ENCODE measurements around the gene PCSK2.
"Not testable (repeated sequence)": the region's sequence is repeated elsewhere in the genome, so short reads cannot be mapped to it uniquely, and the experiment has no call there.

The PCSK2 gene, protein sequence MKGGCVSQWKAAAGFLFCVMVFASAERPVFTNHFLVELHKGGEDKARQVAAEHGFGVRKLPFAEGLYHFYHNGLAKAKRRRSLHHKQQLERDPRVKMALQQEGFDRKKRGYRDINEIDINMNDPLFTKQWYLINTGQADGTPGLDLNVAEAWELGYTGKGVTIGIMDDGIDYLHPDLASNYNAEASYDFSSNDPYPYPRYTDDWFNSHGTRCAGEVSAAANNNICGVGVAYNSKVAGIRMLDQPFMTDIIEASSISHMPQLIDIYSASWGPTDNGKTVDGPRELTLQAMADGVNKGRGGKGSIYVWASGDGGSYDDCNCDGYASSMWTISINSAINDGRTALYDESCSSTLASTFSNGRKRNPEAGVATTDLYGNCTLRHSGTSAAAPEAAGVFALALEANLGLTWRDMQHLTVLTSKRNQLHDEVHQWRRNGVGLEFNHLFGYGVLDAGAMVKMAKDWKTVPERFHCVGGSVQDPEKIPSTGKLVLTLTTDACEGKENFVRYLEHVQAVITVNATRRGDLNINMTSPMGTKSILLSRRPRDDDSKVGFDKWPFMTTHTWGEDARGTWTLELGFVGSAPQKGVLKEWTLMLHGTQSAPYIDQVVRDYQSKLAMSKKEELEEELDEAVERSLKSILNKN

DNA sequence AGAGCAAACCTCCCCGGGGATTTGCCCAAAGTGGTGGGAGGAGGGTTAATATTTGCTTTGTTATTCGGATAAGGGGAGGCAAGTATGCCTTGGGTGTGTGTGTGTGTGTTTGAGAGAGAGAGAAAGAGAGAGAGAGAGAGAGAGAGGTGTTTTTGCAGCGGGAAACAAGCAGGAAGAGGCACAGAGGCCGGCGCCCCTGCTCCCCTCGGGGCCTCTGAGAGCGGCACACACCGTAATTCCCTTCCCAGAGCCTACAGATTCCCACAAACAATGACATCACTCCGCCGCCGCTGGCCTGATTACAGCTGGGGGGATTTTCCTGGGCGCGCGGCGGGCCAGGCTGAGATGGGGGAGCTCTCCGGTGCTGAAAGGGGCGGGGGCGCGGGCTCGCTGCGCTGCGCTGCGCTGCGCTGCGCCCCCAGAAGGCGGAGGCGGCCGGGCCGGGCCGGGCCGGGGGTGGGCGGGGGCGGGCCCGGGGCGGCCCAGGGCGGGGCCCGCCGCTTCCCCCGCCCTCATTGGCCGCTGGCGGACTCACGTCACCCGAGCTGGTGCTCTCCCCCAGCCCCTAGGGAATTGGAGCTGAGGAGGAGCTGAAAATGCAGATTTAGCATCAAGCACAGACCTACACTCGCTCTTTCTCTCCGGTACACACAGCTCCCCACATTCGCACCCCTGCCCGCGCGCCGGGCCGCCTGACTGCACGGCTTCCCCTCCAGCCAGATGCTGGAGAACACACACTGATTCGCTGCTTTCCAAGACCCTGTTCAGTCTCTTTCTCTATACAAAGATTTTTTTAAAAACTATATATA lies at the start of gene PCSK2:
Gene PCSK2, plus strand, starts transcription at position 631 of the 809 bp plus-strand sequence. CDS start 266 bp downstream, outside the sequence.
- DNase-seq = peak; percentile 98

DNA sequence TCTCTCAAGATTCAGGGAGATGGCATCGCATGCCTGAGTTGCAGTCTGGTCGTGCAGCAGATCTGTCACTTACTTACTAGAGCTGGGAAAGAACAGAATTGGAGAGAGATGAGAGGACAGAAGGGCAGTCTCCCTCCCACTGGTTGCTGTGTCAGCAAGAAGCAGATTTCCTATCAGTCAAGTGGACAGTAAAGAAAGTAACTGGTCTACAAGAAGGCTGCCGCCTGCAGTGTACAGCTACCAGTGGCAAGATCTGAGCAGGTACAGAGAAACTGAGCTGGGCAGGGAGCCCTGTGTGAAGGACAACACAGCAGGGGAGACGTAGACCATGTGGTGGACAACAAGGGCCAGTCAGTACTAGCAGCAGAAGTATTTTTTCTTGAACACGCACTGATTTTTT lies 49.5 kb upstream of the PCSK2 start:
- DNase-seq = no peak

DNA sequence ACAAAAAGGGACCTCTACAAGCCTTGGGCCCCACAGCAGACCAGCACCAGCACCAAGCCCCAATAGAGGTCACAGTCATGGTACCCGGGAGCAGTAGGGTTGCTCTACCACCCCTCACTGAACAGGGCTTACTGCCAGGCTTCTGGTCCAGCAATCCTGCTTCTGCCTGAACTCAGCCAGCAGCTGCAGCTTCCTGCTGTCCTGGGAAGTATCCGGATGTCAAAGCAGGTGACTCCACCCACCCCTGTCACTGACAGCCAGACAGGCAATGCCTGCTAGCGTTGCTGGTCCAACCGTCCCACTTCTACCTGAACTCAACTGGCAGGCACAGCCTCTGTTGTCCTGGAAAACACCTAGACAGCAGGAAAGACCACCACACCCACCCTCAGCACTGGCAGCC lies 47.0 kb upstream of the PCSK2 start:
- DNase-seq = no peak

DNA sequence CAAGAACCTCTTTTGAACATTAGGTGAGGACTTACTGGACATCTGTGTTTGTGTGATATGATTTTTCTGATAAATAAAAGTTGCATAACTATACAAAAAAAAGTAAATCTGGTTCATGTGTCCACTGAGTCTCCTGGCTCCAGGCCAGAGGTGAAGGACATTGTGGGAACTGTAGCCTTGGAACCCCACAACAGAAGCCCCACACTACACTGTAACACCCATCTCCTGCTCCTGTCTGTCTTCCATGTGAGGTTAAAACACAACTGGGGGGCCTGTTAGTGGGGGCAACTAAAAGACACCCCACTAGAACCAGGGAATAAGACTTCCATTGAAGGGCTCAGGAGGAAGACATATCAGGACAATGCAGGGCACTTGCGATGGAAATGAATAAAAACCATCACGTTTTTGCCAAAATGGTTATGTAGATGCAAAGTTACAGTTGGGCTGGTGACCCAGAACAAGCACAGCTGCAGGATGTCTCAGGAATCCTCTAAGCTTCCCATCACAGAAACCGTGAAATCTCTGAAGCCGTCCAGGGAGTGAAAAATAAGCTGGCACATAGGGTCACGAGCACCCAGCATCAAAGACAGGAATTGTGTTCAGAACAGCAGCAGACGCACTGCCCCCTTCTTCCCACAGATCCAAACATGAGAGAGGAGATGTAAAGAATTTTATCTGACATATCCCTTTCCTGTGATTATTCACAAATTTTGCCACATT lies 36.7 kb upstream of the PCSK2 start:
- DNase-seq = no peak

DNA sequence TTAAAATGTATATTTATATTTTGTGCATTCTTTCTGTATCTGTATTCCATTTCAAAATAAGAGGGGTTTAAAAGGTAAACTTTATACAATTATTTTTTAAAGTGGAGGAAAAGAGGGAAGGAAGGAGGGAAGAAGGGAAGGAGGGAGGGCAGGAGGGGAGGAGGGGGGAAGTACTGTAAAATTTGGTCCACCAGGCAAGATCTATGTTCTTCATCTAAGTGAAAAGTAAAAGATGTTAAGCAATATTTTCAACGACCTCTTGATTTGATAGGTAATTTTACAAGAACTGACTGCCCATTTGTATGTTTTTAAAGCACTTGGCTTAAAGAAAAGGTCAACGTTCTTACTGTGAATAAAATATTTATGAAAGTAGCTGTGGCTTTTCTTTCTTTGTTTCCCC lies 29.8 kb upstream of the PCSK2 start:
- DNase-seq = no peak

DNA sequence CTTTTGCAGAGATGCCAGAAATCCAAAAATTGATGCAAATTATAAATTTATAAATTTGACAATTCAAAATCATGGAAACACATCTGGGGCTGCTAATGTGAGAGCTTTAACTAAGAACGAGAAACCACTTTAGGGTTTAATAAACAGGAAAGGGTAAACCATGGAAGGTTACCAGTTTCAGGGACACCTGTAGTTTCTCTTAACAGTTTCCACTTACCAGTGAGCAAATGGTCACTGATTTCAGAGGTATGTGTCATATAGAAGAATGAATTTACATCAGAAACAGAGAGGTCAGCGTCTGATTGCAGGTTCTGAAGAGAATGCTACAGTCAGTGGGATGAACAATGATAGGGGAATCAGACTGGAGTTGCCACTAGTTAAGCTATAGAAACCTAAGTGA lies 24.8 kb upstream of the PCSK2 start:
- DNase-seq = no peak

DNA sequence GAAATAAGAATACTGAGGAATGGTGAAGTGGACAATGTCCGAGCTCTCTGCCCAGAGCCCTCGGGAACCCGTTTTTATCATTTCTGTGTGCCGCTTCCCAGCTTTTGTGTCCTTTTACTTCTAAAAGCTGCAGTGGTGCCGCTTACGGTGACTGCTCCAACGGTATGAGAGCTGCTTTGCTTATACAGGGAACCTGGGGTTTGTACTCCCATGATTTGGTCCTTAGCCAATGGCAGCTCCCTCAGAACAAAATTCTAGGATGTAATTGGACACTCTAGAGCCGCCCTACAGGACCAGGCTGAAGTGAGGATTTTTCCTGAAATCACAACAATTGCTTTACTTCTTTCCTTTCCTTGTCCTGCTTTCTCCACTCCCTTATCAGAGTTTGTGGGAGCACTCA lies 24.2 kb upstream of the PCSK2 start:
- peak; percentile 72 for DNase-seq

DNA sequence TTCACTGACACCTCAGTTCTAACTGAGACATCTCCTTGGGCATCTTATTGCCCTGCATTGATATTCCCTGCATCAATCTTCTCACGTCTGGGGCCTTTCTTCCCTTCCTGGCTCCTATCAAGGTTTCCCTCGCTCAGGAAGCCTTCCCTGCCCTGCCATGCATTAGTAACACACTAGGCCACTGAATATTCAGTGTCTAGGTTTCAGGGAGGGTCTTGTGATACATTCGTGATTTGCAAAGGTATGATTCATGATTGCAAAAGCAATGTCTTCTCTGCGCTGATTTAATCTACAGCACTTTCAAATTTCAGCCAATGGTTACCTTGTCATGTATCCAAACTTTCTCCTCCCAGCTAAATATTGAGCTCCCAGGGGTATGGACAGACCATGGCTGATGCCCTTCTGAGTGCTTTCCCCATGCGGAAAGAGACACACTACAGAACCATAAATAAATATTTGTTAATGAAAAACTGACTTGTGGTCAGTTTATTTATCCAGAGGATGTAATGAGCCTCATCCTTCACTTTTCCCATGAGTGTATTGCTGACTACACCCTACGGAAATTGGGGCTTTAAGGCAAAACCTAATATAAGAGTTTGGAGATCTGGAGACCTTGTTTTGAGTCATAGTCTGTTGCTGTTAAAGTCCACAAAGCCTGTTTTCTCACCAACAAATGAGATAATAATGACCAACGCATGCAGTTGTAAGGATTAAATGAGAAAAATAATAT lies 21.6 kb upstream of the PCSK2 start:
- DNase-seq = no peak

DNA sequence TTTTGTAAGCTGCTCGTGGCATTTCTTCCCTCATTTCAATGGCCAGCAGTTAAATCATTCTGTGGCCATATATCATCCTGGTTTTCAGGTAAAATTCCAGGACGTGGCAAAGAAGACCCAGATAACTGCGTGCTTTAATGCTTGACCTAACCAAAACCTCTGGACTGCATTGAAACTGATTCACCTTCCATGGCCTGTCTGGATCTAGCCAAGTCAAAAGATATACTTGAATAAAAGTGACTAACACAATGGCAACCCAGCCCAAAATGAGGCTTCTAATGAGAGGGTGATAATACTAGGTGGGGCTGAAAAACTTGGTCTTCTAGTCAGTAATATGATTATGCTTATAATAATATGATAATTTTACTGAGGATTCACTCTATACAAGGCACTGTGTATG lies 16.5 kb upstream of the PCSK2 start:
- DNase-seq = no peak

DNA sequence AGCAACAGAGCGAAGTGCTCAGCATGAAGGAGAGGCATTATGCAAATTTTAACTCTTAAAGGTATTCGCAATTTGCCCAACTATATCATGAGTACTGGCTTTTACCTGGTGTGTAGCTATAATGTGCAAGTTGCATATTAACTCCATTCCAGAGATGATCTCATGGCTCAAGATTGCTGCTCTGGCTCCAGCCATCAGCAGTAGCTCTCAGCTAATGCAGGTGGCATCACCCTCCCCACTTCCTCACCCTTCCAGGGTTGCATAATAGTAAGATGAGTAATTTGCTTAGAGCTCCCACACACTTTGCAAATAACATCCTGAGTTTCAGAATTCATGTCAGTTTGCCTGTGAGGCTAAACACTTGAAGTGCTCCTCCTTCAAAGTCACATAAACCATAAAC lies 15.9 kb upstream of the PCSK2 start:
- no peak for DNase-seq

DNA sequence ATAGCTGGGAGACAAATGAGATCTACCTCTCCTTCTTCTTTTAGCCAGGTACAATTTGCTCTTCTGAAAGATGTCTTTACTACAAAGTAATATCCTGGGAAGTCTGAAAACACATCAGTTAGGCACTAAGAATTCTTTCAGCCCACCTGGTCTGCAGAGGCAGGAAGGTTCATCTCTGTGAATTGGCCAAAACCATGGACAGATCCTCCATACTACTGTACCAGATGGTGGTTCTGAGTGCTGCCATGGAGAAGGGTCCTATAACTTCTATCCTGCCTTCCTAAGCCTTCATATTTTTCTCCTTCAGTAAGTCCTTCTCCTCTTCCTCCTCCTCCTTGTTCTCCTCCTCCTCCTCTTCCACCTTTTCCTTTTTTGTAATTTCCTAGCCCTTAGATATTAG lies 11.7 kb upstream of the PCSK2 start:
- no peak for DNase-seq

DNA sequence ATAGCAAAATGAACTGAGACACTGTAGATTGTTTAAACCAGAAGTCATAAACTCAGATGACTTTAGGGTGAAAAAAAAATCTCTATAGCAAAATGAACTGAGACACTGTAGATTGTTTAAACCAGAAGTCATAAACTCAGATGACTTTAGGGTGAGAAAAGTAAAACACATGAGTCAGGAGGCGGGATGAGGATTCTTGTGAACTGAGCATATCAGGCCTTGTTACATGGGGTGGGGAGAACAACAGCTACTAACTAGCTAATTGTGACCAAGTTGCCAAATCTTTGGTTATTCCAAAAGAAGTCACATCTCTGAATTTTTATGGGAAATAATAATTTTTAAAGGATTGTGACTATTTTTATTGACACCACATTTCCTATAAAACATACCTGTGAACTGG lies 7.0 kb upstream of the PCSK2 start:
- not testable (repeated sequence) for DNase-seq

DNA sequence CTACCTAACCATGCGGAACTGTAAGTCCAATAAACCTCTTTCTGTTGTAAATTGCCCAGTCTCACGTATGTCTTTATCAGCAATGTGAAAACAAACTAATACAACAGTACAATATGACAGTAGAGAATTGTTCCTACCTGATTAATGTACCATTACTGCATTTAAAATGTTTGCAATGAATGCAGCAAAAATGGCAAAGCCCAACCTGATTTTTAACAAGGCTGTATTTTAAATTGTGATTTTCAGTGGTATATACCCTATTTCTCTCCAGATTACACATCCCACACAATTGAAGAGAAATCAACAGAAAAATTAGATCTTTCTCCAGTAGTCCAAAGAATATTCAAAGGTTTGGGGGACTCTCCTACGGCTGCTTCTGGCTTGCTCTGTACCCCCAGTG lies 3.3 kb upstream of the PCSK2 start:
- DNase-seq = no peak

DNA sequence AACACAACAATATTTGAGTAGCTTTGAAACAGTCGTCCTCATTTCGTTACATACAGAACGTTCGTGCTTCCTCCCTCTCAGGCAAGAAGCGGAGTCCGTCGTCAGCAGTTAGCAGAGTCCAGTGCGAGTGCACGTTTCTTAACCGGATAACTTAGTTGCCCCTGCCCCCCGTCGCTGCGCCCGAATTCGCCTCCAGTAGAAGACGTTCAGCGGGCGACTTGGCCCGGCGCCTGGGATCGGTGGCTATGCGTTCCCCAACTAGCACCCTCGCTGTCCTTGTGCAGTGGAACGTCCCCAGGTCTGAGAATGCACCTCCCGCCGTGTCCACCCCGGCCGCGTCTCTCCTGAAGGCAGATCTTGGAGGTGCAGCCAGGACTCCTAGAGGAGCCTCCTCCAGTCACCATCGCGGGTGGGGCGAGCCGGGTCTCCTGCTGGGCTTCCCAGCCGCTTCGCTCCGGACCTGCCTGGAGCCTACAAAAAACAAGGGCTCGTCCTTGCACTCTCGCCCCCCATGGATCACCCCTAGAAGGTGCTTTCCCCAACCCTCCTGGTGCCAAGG lies 910 bp upstream of the PCSK2 start:
- peak; percentile 70 for DNase-seq

DNA sequence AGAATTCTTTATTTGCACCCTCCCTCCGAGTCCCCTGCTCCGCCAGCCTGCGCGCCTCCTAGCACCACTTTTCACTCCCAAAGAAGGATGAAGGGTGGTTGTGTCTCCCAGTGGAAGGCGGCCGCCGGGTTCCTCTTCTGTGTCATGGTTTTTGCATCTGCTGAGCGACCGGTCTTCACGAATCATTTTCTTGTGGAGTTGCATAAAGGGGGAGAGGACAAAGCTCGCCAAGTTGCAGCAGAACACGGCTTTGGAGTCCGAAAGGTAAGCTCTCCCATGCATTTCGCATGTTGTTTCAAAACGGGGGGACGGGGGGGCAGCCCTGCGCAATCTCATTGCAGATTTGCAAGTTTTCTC lies 357 bp downstream of the PCSK2 start:
- no peak for DNase-seq

DNA sequence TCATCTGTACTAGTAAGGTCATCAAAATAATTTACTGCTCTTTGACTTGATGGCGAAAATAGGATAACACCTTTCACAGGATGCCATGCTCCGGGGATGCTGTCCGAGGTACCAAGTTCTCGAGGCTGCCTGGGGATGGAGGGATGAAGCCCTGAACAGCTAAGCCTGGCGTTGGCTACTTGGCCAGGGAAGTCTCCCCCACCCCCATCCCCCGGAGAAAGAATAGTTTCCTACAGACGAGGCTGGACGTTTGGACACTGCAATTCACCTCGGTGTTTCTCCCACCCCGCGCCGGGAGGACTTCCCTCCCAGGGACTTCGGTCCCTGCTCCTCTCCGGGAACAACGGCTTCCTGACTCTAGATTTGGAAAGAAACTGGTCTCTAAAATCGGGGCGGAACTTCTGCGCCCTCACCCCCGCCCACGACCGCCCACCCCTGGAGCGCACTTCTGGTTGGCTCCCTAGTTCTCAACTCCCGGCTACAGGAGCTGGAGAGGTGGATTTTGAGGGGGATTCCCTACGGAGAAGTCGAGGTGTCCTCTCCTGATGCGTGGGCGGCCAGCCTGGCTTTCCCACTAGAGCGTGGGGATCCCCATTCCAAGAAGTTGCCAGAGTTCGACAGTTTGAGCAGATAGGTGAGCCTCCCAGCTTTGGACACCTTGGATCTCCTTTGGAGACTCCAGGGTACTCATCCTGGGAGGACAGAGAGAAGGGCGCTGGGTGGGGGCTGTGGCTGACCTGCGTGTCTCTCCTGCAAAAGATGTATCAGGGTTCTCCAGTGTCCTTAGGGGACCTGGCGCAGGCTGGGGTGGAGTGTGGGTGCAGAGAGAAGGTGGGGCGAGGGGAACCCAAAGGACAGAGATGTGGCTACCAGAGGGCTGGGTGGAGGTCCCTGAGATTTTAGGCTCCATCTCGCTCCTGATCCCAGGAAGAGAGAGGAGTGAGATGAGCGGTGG lies 1.1 kb downstream of the PCSK2 start:
- peak; percentile 55 for DNase-seq

DNA sequence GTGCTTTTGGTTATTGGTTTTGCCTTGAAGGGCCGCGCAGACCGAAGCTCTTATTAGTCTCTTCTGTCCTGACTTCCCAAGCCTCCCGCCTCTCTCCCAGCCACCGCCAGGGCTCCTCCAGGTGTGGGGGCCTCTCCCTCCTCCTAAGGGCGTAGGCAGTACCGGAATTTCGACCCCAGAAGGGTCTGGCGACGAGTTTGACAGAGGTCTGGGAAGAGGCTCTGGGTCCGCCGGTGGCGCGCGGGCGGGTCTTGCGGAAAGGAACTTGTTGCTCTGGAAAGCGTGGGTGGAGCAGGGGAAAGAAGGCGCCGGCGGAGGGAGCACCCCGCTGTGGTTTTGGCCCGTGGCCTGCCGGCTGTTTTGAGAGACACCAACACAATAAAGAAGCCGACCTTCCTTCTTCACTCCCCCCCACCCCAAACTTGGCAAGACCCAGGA lies 1.8 kb downstream of the PCSK2 start:
- peak; percentile 34 for DNase-seq

DNA sequence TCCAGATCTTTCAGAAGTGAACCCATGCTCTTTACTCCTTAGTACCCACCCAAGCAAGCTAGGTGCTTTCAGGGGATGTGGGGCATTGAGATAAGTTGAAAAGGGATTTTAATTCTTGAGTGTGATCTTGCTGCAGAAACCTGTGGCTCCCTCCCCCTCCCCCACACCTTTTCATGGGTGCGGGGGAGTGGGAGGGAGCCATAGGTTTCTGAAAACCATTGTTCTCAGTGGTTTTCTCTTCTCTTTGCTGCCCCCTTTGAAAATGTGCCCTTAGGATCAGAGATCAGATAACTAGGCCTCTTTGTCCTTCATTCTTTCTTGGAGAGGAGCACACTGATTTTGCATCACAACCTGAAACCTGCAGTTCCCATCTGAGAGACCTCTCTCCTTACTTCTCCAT lies 2.4 kb downstream of the PCSK2 start:
- DNase-seq = no peak

DNA sequence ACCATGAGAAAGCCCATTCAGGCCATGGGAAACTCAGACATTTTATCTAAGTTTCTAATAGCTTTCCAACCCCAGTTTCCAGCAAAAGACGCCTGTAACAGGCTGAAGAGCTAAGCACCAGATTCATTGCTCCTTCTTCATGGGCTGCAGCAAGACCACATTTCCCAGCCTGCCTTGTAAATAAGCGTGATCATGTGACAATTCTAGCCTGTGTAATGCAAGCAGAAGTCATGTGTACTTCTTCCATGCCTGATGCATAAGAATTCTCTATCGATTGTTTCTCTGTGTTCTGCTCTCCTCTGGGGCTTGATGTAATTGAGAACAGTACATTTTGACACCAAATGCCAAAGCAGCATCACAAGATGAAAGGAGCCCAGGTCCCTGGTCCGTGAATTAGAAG lies 6.8 kb downstream of the PCSK2 start:
- peak; percentile 68 for DNase-seq

DNA sequence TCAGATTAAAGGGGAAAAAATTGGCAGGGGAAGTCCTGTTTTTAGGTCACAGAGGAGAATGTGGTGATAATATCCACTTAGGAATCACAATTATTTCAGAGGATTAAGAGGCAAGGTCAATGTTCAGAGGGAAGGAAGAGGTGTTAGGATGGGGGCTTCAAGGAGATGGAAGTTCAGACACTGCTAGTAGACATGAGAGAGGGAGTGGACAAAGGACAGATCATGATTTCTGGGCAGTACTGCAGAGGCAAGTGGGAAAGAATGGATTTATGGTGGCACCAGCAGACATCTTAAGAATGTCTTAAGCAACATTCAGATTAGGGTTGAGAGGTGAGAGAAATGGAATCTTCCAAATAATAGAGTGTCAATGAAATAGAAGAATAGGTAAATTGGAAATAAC lies 9.9 kb downstream of the PCSK2 start:
- DNase-seq = no peak

DNA sequence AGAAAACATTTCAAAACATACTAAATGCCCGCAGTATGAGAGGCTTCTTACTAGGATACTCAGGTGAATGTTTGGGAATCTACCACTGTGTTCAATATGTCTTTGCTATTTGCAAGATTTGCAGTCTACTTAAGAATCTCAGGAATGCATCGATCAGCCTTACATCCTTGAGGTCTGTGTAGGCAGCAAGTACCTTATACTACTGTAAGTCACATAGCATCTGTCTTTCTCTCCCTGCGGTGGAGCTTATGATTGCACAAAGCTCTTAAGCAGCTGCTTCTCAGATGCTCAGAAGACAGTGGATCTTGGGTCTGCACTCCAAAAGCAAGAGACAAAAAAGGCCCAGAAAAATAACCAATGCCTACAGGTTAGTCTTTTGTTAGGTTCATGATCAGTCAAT lies 21.4 kb downstream of the PCSK2 start:
- DNase-seq = no peak

Measured in NCI-H2227 treated with DMSO at 0.1 percent for 48 hours (cell line).